HEK293 (cell line): ENCODE data around the gene ZNF530.

ENCODE experiments used
- HOXA7 ChIP-seq: sonication (generic); formaldehyde crosslinking; IDR thresholded peaks from 2 replicates; pipeline ENCODE4 v1.8.1; 2022; ENCODE audit warnings: missing genetic modification reagents, borderline replicate concordance
- KLF10 ChIP-seq: fragments of 450-650 bp; IDR thresholded peaks from 2 replicates; pipeline ENCODE4 v1.5.1; 2018; ENCODE audit warnings: missing biosample characterization, mild to moderate bottlenecking, missing genetic modification characterization
- KLF16 ChIP-seq: fragments of 450-650 bp; formaldehyde crosslinking; IDR thresholded peaks from 2 replicates; pipeline ENCODE4 v1.5.1; 2017; ENCODE audit warnings: missing biosample characterization, missing genetic modification characterization
- MEIS1 ChIP-seq: sonication (generic); formaldehyde crosslinking; IDR thresholded peaks from 2 replicates; pipeline ENCODE4 v1.8.1; 2022; ENCODE audit warnings: missing genetic modification reagents, mild to moderate bottlenecking, borderline replicate concordance
- YY1 ChIP-seq: fragments of 450-650 bp; formaldehyde crosslinking; IDR thresholded peaks from 2 replicates; pipeline ENCODE4 v1.5.1; 2018; ENCODE audit warnings: missing biosample characterization, missing genetic modification characterization
- ZFP3 ChIP-seq: fragments of 450-650 bp; formaldehyde crosslinking; IDR thresholded peaks from 2 replicates; pipeline ENCODE4 v1.5.1; 2016; ENCODE audit warnings: low read depth, missing biosample characterization, missing genetic modification characterization
- ZFP37 ChIP-seq: fragments of 450-650 bp; formaldehyde crosslinking; IDR thresholded peaks from 2 replicates; pipeline ENCODE4 v1.5.1; 2016; ENCODE audit warnings: missing biosample characterization, missing genetic modification characterization
- ZFP41 ChIP-seq: fragments of 450-650 bp; formaldehyde crosslinking; IDR thresholded peaks from 2 replicates; pipeline ENCODE4 v1.5.1; 2016; ENCODE audit warnings: missing biosample characterization, missing genetic modification characterization, borderline replicate concordance
- ZIC2 ChIP-seq: fragments of 450-650 bp; formaldehyde crosslinking; IDR thresholded peaks from 2 replicates; pipeline ENCODE4 v1.5.1; 2016; ENCODE audit warnings: missing biosample characterization, missing genetic modification characterization
- ZNF266 ChIP-seq: fragments of 450-650 bp; formaldehyde crosslinking; IDR thresholded peaks from 2 replicates; pipeline ENCODE4 v1.5.1; 2016; ENCODE audit warnings: missing biosample characterization, missing genetic modification characterization, low read depth
- ZNF302 ChIP-seq: fragments of 450-650 bp; formaldehyde crosslinking; IDR thresholded peaks from 2 replicates; pipeline ENCODE4 v1.5.1; 2016; ENCODE audit warnings: missing biosample characterization, missing genetic modification characterization, low read depth
- ZNF510 ChIP-seq: fragments of 450-650 bp; formaldehyde crosslinking; IDR thresholded peaks from 2 replicates; pipeline ENCODE4 v1.5.1; 2018; ENCODE audit warnings: mild to moderate bottlenecking, missing genetic modification characterization, missing biosample characterization; ENCODE audit not compliant: insufficient replicate concordance
- ZNF558 ChIP-seq: fragments of 450-650 bp; formaldehyde crosslinking; IDR thresholded peaks from 2 replicates; pipeline ENCODE4 v1.5.1; 2016; ENCODE audit warnings: missing biosample characterization, missing genetic modification characterization
- ZNF623 ChIP-seq: fragments of 450-650 bp; formaldehyde crosslinking; IDR thresholded peaks from 2 replicates; pipeline ENCODE4 v1.5.1; 2016; ENCODE audit warnings: missing biosample characterization, missing genetic modification characterization
- ZNF626 ChIP-seq: fragments of 450-650 bp; sonication (Bioruptor Pico); formaldehyde crosslinking; IDR thresholded peaks from 2 replicates; pipeline ENCODE4 v1.5.1; 2018; ENCODE audit warnings: missing biosample characterization, missing genetic modification characterization, inconsistent platforms
- ZNF677 ChIP-seq: fragments of 450-650 bp; IDR thresholded peaks from 2 replicates; pipeline ENCODE4 v1.5.0; 2018; ENCODE audit warnings: missing biosample characterization, mild to moderate bottlenecking, missing genetic modification characterization, moderate library complexity
- ZNF768 ChIP-seq: fragments of 450-650 bp; formaldehyde crosslinking; IDR thresholded peaks from 2 replicates; pipeline ENCODE4 v1.5.1; 2018; ENCODE audit warnings: missing biosample characterization, mild to moderate bottlenecking, missing genetic modification characterization
- ZNF776 ChIP-seq: fragments of 450-650 bp; formaldehyde crosslinking; IDR thresholded peaks from 2 replicates; pipeline ENCODE4 v1.5.0; 2017; ENCODE audit warnings: missing biosample characterization, missing genetic modification characterization, borderline replicate concordance
- ZNF777 ChIP-seq: fragments of 450-650 bp; formaldehyde crosslinking; IDR thresholded peaks from 2 replicates; pipeline ENCODE4 v1.5.1; 2017; ENCODE audit warnings: missing biosample characterization, missing genetic modification characterization, borderline replicate concordance
- ZNF785 ChIP-seq: fragments of 450-650 bp; formaldehyde crosslinking; IDR thresholded peaks from 2 replicates; pipeline ENCODE4 v1.5.1; 2016; ENCODE audit warnings: missing biosample characterization, missing genetic modification characterization
- TF ChIP-seq, protein P1 (sequence below): fragments of 450-650 bp; formaldehyde crosslinking; IDR thresholded peaks from 2 replicates; pipeline ENCODE4 v1.5.1; 2016; ENCODE audit warnings: missing biosample characterization, missing genetic modification characterization
- TF ChIP-seq, protein P2 (sequence below): fragments of 450-650 bp; formaldehyde crosslinking; IDR thresholded peaks from 2 replicates; pipeline ENCODE4 v1.5.1; 2017; ENCODE audit warnings: missing biosample characterization, missing genetic modification characterization
- TF ChIP-seq, protein P3 (sequence below): fragments of 450-650 bp; formaldehyde crosslinking; IDR thresholded peaks from 2 replicates; pipeline ENCODE4 v1.5.1; 2017; ENCODE audit warnings: missing biosample characterization, missing genetic modification characterization
- TF ChIP-seq, protein P4 (sequence below): fragments of 450-650 bp; formaldehyde crosslinking; IDR thresholded peaks from 2 replicates; pipeline ENCODE4 v1.5.1; 2016; ENCODE audit warnings: missing biosample characterization, missing genetic modification characterization
- TF ChIP-seq, protein P5 (sequence below): fragments of 450-650 bp; formaldehyde crosslinking; IDR thresholded peaks from 2 replicates; pipeline ENCODE4 v1.5.1; 2016; ENCODE audit warnings: missing biosample characterization, missing genetic modification characterization, low read depth
- TF ChIP-seq, protein P6 (sequence below): fragments of 450-650 bp; formaldehyde crosslinking; IDR thresholded peaks from 2 replicates; pipeline ENCODE4 v1.5.1; 2016; ENCODE audit warnings: missing biosample characterization, missing genetic modification characterization

Gene ZNF530

DNA sequence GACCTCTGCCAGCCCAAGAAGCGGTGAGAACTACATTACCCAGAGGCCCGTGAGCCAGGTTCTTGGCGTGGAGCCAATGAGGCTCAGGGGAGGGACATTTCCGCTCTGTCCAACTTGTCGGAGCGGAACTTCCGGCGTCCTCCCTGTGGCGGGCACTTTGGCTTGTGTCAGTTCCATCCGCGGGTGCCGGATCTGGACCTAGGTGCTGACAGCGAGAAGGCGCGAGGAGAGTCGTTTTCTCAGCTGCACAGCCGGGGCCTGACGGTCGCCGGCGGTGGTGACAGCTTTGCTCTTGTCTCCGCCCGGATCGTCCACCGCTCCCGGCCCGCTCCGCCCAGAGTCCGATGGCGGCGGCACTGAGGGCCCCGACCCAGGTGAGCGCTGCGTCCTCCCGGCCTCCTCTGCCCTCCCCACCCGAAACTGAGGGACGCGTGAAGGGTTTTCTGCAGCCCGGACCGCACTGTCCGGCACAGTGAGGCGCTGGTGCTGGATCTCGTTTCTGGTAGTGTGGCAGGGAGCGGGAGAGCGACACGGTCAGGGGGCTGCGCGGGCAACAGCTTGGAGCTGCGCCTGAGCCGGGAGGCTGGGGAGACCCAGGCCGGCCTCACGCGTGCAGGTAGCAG, at the start of gene ZNF530 (continued):
- TF ChIP-seq ZNF510 (no peak), ZNF302 (no peak), KLF16 (0 out of 2 replicates have a peak, but pooled peaks have one; percentile 55), ZNF677 (tag by site-specific recombination) (peak; percentile 54; the same call in 1 of the 2 replicates), ZFP3 (no peak), MEIS1 (no peak), ZNF768 (tag by site-specific recombination) (no peak), ZIC2 (tag by site-specific recombination) (no peak; the same call in 1 of the 2 replicates), HOXA7 (CRISPR knock-in tag) (no peak), ZFP41 (tag by site-specific recombination) (no peak), ZNF776 (no peak), KLF10 (tag by site-specific recombination) (0 out of 2 replicates have a peak, but pooled peaks have one; percentile 50), ZNF626 (tag by site-specific recombination) (no peak; the same call in 1 of the 2 replicates), ZNF558 (tag by site-specific recombination) (no peak), ZNF623 (tag by site-specific recombination) (no peak), ZNF777 (tag by site-specific recombination) (0 out of 2 replicates have a peak, but pooled peaks have one; percentile 48), ZNF266 (tag by site-specific recombination) (no peak), YY1 (tag by site-specific recombination) (no peak), ZFP37 (tag by site-specific recombination) (peak; percentile 47; the same call in 1 of the 2 replicates), ZNF785 (tag by site-specific recombination) (no peak)
- TF ChIP-seq, protein P1, sequence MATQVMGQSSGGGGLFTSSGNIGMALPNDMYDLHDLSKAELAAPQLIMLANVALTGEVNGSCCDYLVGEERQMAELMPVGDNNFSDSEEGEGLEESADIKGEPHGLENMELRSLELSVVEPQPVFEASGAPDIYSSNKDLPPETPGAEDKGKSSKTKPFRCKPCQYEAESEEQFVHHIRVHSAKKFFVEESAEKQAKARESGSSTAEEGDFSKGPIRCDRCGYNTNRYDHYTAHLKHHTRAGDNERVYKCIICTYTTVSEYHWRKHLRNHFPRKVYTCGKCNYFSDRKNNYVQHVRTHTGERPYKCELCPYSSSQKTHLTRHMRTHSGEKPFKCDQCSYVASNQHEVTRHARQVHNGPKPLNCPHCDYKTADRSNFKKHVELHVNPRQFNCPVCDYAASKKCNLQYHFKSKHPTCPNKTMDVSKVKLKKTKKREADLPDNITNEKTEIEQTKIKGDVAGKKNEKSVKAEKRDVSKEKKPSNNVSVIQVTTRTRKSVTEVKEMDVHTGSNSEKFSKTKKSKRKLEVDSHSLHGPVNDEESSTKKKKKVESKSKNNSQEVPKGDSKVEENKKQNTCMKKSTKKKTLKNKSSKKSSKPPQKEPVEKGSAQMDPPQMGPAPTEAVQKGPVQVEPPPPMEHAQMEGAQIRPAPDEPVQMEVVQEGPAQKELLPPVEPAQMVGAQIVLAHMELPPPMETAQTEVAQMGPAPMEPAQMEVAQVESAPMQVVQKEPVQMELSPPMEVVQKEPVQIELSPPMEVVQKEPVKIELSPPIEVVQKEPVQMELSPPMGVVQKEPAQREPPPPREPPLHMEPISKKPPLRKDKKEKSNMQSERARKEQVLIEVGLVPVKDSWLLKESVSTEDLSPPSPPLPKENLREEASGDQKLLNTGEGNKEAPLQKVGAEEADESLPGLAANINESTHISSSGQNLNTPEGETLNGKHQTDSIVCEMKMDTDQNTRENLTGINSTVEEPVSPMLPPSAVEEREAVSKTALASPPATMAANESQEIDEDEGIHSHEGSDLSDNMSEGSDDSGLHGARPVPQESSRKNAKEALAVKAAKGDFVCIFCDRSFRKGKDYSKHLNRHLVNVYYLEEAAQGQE (tag by site-specific recombination), result peak; percentile 14; the same call in 1 of the 2 replicates
- TF ChIP-seq, protein P2, sequence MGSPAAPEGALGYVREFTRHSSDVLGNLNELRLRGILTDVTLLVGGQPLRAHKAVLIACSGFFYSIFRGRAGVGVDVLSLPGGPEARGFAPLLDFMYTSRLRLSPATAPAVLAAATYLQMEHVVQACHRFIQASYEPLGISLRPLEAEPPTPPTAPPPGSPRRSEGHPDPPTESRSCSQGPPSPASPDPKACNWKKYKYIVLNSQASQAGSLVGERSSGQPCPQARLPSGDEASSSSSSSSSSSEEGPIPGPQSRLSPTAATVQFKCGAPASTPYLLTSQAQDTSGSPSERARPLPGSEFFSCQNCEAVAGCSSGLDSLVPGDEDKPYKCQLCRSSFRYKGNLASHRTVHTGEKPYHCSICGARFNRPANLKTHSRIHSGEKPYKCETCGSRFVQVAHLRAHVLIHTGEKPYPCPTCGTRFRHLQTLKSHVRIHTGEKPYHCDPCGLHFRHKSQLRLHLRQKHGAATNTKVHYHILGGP (tag by site-specific recombination), result 0 out of 2 replicates have a peak, but pooled peaks have one; percentile 21
- TF ChIP-seq, protein P3, sequence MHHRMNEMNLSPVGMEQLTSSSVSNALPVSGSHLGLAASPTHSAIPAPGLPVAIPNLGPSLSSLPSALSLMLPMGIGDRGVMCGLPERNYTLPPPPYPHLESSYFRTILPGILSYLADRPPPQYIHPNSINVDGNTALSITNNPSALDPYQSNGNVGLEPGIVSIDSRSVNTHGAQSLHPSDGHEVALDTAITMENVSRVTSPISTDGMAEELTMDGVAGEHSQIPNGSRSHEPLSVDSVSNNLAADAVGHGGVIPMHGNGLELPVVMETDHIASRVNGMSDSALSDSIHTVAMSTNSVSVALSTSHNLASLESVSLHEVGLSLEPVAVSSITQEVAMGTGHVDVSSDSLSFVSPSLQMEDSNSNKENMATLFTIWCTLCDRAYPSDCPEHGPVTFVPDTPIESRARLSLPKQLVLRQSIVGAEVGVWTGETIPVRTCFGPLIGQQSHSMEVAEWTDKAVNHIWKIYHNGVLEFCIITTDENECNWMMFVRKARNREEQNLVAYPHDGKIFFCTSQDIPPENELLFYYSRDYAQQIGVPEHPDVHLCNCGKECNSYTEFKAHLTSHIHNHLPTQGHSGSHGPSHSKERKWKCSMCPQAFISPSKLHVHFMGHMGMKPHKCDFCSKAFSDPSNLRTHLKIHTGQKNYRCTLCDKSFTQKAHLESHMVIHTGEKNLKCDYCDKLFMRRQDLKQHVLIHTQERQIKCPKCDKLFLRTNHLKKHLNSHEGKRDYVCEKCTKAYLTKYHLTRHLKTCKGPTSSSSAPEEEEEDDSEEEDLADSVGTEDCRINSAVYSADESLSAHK (tag by site-specific recombination), result no peak
- TF ChIP-seq, protein P4, sequence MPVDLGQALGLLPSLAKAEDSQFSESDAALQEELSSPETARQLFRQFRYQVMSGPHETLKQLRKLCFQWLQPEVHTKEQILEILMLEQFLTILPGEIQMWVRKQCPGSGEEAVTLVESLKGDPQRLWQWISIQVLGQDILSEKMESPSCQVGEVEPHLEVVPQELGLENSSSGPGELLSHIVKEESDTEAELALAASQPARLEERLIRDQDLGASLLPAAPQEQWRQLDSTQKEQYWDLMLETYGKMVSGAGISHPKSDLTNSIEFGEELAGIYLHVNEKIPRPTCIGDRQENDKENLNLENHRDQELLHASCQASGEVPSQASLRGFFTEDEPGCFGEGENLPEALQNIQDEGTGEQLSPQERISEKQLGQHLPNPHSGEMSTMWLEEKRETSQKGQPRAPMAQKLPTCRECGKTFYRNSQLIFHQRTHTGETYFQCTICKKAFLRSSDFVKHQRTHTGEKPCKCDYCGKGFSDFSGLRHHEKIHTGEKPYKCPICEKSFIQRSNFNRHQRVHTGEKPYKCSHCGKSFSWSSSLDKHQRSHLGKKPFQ, result no peak
- TF ChIP-seq, protein P5, sequence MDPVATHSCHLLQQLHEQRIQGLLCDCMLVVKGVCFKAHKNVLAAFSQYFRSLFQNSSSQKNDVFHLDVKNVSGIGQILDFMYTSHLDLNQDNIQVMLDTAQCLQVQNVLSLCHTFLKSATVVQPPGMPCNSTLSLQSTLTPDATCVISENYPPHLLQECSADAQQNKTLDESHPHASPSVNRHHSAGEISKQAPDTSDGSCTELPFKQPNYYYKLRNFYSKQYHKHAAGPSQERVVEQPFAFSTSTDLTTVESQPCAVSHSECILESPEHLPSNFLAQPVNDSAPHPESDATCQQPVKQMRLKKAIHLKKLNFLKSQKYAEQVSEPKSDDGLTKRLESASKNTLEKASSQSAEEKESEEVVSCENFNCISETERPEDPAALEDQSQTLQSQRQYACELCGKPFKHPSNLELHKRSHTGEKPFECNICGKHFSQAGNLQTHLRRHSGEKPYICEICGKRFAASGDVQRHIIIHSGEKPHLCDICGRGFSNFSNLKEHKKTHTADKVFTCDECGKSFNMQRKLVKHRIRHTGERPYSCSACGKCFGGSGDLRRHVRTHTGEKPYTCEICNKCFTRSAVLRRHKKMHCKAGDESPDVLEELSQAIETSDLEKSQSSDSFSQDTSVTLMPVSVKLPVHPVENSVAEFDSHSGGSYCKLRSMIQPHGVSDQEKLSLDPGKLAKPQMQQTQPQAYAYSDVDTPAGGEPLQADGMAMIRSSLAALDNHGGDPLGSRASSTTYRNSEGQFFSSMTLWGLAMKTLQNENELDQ (tag by site-specific recombination), result no peak
- TF ChIP-seq, protein P6, sequence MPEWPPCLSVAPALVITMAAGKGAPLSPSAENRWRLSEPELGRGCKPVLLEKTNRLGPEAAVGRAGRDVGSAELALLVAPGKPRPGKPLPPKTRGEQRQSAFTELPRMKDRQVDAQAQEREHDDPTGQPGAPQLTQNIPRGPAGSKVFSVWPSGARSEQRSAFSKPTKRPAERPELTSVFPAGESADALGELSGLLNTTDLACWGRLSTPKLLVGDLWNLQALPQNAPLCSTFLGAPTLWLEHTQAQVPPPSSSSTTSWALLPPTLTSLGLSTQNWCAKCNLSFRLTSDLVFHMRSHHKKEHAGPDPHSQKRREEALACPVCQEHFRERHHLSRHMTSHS (tag by site-specific recombination), result no peak
